K562 (cell line): ENCODE measurements around the gene ATP9B. TPM values are rescaled to one million over a fixed set of nuclear protein-coding genes. Genes with fewer than 3 reads are reported as not detected.

ENCODE experiments used
- FOXJ3 ChIP-seq: sonication (generic); formaldehyde crosslinking; IDR thresholded peaks from 2 replicates; pipeline ENCODE4 v1.4.0; 2020; ENCODE audit warnings: mild to moderate bottlenecking, missing genetic modification reagents
- GTF2A2 ChIP-seq: IDR thresholded peaks from 2 replicates; pipeline ENCODE4 v1.6.1; 2016; ENCODE audit warnings: mild to moderate bottlenecking, missing genetic modification characterization, missing compliant biosample characterization
- PHB2 ChIP-seq: fragments of 450-650 bp; IDR thresholded peaks from 2 replicates; pipeline ENCODE4 v1.6.1; 2017; ENCODE audit warnings: low read depth
- RAD21 ChIP-seq, 2 experiments: fragments of 250-450 bp in 1 of 2; fragments of 450-650 bp in 1 of 2; sonication (Bioruptor Pico) in 1 of 2; formaldehyde crosslinking in 1 of 2; IDR thresholded peaks in 1 of 2; conservative IDR thresholded peaks in 1 of 2; 2 replicates each; pipeline versions ENCODE4 v1.4.0 to v1.8.0; 2020 to 2022; ENCODE audit warnings: mild to moderate bottlenecking in 2 of 2, moderate library complexity in 1 of 2
- RBBP5 ChIP-seq: fragments of 200-600 bp; sonication (generic); IDR thresholded peaks from 2 replicates; pipeline ENCODE4 v1.6.1; 2012; ENCODE audit warnings: borderline replicate concordance, mild to moderate bottlenecking, low read length, control low read depth, inconsistent platforms; ENCODE audit not compliant: insufficient read depth, poor library complexity, severe bottlenecking
- TCF3 ChIP-seq: sonication (generic); formaldehyde crosslinking; IDR thresholded peaks from 2 replicates; pipeline ENCODE4 v1.4.0; 2020; ENCODE audit warnings: mild to moderate bottlenecking, missing genetic modification reagents
- ZNF717 ChIP-seq: fragments of 250-450 bp; sonication (Bioruptor Pico); IDR thresholded peaks from 2 replicates; pipeline ENCODE4 v1.5.0; 2021
- polyA plus RNA-seq, 8 experiments: library from polyadenylated mRNA; depleted of rRNA in 4 of 8; stranded (reverse) in 5 of 8; unstranded in 3 of 8; fragments of >200 nt; fragmentation: Nextera tagmentation in 2 of 8; fragmentation: Illumina TruSeq in 1 of 8; extraction: Ambion mirVana in 2 of 8; extraction: Trizol in 1 of 8; gene quantifications; 2 replicates each; pipeline versions ENCODE4 v1.2.1 to v1.2.3, GENCODE V29; 2011 to 2014; ENCODE audit warnings: inconsistent platforms in 1 of 8, missing spikeins in 1 of 8
- total RNA-seq, 7 experiments: library from RNA; depleted of rRNA in 6 of 7; stranded (reverse); fragments of >200 nt in 6 of 7; fragmentation: Illumina TruSeq in 2 of 7; extraction: Trizol in 2 of 7; gene quantifications; 2 replicates each; pipeline versions ENCODE4 v1.2.1 to v1.2.3, GENCODE V29; 2011 to 2021; ENCODE audit warnings: low replicate concordance in 1 of 7
- TF ChIP-seq, protein P1 (sequence below): sonication (generic); formaldehyde crosslinking; IDR thresholded peaks from 2 replicates; pipeline ENCODE4 v1.8.0; 2022; ENCODE audit warnings: mild to moderate bottlenecking, low read depth, missing genetic modification reagents
- TF ChIP-seq, protein P2 (sequence below): IDR thresholded peaks from 2 replicates; pipeline ENCODE4 v1.6.1; 2012; ENCODE audit warnings: low read depth, low read length, improper control_type of control experiment, borderline replicate concordance
- TF ChIP-seq, protein P3 (sequence below): fragments of 250-450 bp; sonication (Bioruptor Pico); IDR thresholded peaks from 2 replicates; pipeline ENCODE4 v1.8.0; 2021; ENCODE audit warnings: moderate library complexity, mild to moderate bottlenecking, inconsistent platforms

Gene ATP9B
- total and polyA plus RNA-seq, 9 of the 15 experiments (the other 6 are each of a cell fraction or from before 2014, with no cell fraction given) = 0.66 to 13.2 (median 7.9) TPM

DNA sequence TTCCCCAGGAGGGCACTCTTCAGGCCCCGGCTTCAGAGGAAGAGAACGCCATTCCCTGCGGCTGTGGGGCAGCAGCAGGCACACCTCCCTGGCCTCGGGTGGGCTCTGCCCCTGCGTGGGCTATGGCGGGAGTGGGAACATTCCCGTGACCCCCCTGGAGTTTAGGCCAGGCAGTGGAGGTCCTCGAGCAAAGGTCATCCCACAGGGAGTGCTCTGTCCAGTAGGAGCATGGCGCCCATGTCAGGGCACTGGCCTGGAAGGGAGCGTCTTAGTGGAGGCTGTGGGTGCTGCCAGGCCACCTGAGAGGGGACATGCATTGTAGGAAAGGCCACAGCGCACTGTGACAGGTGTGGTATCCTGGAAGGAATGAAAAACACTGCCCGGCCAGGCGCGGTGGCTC is 317.4 kb downstream of the ATP9B start (continued):
- TF ChIP-seq RAD21 (CRISPR knock-in tag; conservative IDR thresholded peaks at IDR 0.05 in 1 of 2, IDR thresholded peaks at IDR 0.05 in 1 of 2) (no peak), TCF3 (no peak), ZNF717 (no peak), GTF2A2 (tag) (no peak), RBBP5 (no peak), PHB2 (no peak), FOXJ3 (CRISPR knock-in tag) (no peak)
- TF ChIP-seq, protein P1, sequence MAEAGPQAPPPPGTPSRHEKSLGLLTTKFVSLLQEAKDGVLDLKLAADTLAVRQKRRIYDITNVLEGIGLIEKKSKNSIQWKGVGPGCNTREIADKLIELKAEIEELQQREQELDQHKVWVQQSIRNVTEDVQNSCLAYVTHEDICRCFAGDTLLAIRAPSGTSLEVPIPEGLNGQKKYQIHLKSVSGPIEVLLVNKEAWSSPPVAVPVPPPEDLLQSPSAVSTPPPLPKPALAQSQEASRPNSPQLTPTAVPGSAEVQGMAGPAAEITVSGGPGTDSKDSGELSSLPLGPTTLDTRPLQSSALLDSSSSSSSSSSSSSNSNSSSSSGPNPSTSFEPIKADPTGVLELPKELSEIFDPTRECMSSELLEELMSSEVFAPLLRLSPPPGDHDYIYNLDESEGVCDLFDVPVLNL = no peak
- TF ChIP-seq, protein P2, sequence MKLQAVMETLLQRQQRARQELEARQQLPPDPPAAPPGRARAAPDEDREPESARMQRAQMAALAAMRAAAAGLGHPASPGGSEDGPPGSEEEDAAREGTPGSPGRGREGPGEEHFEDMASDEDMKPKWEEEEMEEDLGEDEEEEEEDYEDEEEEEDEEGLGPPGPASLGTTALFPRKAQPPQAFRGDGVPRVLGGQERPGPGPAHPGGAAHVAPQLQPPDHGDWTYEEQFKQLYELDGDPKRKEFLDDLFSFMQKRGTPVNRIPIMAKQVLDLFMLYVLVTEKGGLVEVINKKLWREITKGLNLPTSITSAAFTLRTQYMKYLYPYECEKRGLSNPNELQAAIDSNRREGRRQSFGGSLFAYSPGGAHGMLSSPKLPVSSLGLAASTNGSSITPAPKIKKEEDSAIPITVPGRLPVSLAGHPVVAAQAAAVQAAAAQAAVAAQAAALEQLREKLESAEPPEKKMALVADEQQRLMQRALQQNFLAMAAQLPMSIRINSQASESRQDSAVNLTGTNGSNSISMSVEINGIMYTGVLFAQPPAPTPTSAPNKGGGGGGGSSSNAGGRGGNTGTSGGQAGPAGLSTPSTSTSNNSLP = no peak
- TF ChIP-seq, protein P3, sequence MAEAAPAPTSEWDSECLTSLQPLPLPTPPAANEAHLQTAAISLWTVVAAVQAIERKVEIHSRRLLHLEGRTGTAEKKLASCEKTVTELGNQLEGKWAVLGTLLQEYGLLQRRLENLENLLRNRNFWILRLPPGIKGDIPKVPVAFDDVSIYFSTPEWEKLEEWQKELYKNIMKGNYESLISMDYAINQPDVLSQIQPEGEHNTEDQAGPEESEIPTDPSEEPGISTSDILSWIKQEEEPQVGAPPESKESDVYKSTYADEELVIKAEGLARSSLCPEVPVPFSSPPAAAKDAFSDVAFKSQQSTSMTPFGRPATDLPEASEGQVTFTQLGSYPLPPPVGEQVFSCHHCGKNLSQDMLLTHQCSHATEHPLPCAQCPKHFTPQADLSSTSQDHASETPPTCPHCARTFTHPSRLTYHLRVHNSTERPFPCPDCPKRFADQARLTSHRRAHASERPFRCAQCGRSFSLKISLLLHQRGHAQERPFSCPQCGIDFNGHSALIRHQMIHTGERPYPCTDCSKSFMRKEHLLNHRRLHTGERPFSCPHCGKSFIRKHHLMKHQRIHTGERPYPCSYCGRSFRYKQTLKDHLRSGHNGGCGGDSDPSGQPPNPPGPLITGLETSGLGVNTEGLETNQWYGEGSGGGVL (CRISPR knock-in tag) = no peak
